Caki2 (cell line): ENCODE measurements around the gene RSU1. TPM values are rescaled to one million over a fixed set of nuclear protein-coding genes. Genes with fewer than 3 reads are reported as not detected.

ENCODE experiments used
- DNase-seq: peaks from one replicate; pipeline ENCODE4 v3.0.0-alpha.2; 2015; ENCODE audit warnings: low read depth
- in situ Hi-C: cut with HindIII; loops from 2 replicates; pipeline ENCODE4 v1.10.0; 2016; ENCODE audit warnings: low sequenced_read_pairs, low pct_unique_long_range_greater_than_20kb, mixed read lengths
- total RNA-seq: library from RNA; depleted of rRNA; stranded (reverse); fragments of >200 nt; shearing (Covaris generic); gene quantifications from 2 replicates; pipeline ENCODE4 v1.2.3, GENCODE V29; 2014; ENCODE audit warnings: low replicate concordance; rRNA removed

Gene RSU1
- total RNA-seq, result 12.6 and 17.3 TPM in 2 replicates

- peak; percentile 99 for DNase-seq
- in situ Hi-C loops, result no loop called here
Measured at GRCh38 chr10:16817125-16818019, at the start of gene RSU1. Gene RSU1 (minus strand): TSS chr10:16817424. CDS start chr10:16817081, 343 bp downstream.

GRCh38 chr10:16866541-16867275 is 49.5 kb upstream of the RSU1 start:
- in situ Hi-C loops, result no loop called here
- DNase-seq, result no peak

- no peak for DNase-seq
- in situ Hi-C loops, result no loop called here
Measured at GRCh38 chr10:16865766-16866165, 48.5 kb upstream of the RSU1 start.

- in situ Hi-C loops, result no loop called here
- DNase-seq, result no peak
Measured at GRCh38 chr10:16863766-16864165, 46.5 kb upstream of the RSU1 start.

GRCh38 chr10:16857419-16857818 is 40.2 kb upstream of the RSU1 start:
- no peak for DNase-seq
- in situ Hi-C loops, result no loop called here

GRCh38 chr10:16856567-16856966 is 39.3 kb upstream of the RSU1 start:
- in situ Hi-C loops, result no loop called here
- DNase-seq, result no peak

- DNase-seq, result no peak
- in situ Hi-C loops, result no loop called here
Measured at GRCh38 chr10:16856092-16856491, 38.9 kb upstream of the RSU1 start.

- DNase-seq, result no peak
- in situ Hi-C loops, result no loop called here
Measured at GRCh38 chr10:16854623-16855022, 37.4 kb upstream of the RSU1 start.

GRCh38 chr10:16853809-16854208 is 36.6 kb upstream of the RSU1 start:
- no peak for DNase-seq
- in situ Hi-C loops, result no loop called here

- in situ Hi-C loops, result no loop called here
- peak; percentile 28 for DNase-seq
Measured at GRCh38 chr10:16853201-16853600, 36.0 kb upstream of the RSU1 start.

GRCh38 chr10:16852624-16853023 is 35.4 kb upstream of the RSU1 start:
- in situ Hi-C loops, result no loop called here
- DNase-seq, result no peak

- in situ Hi-C loops, result no loop called here
- no peak for DNase-seq
Measured at GRCh38 chr10:16848562-16849154, 31.4 kb upstream of the RSU1 start.

GRCh38 chr10:16847644-16848043 is 30.4 kb upstream of the RSU1 start:
- no peak for DNase-seq
- in situ Hi-C loops, result no loop called here

- in situ Hi-C loops, result no loop called here
- no peak for DNase-seq
Measured at GRCh38 chr10:16845248-16845647, 28.0 kb upstream of the RSU1 start.

GRCh38 chr10:16843252-16843870 is 26.1 kb upstream of the RSU1 start:
- in situ Hi-C loops, result no loop called here
- peak; percentile 63 for DNase-seq

GRCh38 chr10:16835228-16835627 is 18.0 kb upstream of the RSU1 start:
- in situ Hi-C loops, result no loop called here
- no peak for DNase-seq

GRCh38 chr10:16832351-16833080 is 15.3 kb upstream of the RSU1 start:
- peak; percentile 11 for DNase-seq
- in situ Hi-C loops, result no loop called here

GRCh38 chr10:16828701-16829175 is 11.5 kb upstream of the RSU1 start:
- in situ Hi-C loops, result no loop called here
- DNase-seq, result peak; percentile 81
